DMS 273 (cell line): ENCODE results near the gene SUGCT.
A peak's percentile ranks its signal among the peaks of the same experiment; 100 is the strongest.

Experiments used
- DNase-seq: peaks from one replicate; lab custom pipeline; 2025; ENCODE audit not compliant: unreplicated experiment; lab: John Stamatoyannopoulos, UW

SUGCT gene

DNA sequence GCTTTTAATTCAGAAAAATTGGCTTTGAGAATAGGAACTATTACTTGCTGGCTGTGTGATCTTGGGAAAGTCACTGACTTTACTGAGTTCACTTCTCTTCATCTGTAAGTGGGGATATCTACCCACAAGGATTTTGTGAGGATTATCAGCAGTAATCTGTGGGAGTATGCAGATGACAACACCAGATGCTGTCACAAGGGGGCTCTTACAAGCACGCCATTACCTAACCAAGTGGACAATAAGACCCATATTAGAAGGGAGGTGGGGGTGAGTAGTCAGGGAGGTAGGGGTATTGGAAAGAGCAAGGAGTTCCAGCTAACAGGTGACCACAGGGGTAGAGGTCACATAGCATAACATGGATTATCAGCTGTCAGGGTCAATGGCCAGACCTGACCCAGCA, 569.4 kb downstream of the SUGCT start:
- DNase-seq: no peak

- DNase-seq: no peak
These were observed 572.0 kb downstream of the SUGCT start for GRCh38 chr7:40706829-40707228.

GRCh38 chr7:40709062-40709964, 574.5 kb downstream of the SUGCT start:
- DNase-seq: no peak

DNA sequence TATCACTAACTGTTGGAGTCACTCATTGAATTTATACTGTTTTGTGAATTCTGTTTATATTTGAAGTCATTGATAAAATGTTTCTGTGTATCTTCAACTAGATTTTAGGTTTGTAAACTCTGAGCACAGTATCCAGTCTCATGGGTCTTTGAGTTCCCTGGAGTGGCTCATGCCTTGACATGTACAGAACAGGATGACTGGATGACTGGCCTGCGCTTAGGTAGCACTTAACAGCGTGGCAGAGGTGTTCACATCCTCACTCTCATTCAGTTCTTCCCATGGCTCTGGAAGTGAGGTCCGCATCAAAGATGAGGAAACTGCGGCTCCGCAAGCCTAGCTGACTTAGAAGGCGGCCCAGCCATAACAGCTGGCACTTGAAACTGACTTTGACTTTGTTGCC, 576.9 kb downstream of the SUGCT start:
- DNase-seq: no peak

DNA sequence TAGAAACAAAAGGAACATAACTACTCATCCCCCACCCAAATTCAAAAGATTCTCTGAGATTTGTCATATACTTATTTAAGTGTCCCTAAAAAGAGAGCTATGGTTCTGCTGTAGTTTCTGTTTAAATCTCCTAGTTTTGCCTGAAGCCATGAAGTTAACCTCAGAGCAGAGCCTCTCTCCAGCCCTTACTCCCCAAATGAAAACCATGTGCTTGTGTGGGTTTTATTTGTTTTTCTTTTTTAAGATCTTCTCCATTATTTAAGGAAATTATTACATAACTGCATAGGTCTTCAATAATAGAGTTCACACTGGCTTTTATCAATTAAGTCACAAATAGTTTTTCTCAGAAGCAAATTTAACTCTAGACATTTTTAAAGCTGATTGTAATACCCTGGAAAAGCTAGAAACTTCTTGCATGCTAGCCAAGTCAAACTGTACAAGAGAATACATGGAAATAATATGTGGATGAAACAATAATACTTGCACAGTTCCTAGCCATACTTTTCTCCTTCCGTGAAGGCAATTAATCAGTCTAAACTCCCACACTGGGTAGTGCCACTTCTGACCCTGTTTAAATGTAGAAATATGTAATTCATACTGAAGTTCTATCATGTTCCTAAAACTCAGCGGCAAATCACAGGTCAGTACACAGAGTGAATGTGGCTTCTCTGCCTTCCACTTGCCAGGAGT, 579.7 kb downstream of the SUGCT start:
- no peak for DNase-seq

DNA sequence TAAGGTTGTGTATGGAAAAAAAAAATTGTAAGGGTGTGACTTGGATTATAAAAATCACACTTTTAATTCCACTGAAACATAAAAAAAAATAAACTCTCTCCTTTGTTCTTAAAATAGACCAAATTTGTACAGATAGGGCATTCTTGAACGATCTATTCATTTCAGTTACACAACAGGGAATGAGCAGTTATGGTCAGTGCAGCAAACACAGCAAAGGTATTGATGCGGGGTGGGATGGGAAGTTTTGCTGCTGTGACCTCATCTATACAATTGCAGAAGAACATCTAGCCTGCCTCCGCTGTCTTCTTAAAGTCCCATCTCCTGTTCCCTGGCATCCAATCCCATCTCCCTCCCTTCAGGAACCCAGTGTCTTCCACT, 580.2 kb downstream of the SUGCT start:
- DNase-seq: no peak

DNA sequence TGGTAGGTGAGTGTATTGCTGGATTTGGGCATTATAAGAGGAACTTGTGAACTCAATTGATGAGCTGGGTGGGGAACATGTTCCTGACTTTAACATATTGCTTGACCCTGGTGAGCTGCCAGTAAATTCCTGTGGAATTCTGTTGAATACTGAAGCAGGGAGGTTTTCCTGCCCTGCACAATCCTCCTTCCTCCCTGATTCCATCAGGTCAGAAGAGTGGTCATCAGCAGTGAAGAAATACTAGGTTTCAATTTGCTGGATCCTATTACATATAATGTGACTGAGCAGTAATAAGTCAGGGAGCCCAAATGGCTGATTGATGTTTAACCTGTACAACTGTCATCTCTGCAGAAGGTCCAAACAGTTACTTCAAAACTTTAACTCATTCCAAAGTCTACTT, 581.2 kb downstream of the SUGCT start:
- no peak for DNase-seq

DNA sequence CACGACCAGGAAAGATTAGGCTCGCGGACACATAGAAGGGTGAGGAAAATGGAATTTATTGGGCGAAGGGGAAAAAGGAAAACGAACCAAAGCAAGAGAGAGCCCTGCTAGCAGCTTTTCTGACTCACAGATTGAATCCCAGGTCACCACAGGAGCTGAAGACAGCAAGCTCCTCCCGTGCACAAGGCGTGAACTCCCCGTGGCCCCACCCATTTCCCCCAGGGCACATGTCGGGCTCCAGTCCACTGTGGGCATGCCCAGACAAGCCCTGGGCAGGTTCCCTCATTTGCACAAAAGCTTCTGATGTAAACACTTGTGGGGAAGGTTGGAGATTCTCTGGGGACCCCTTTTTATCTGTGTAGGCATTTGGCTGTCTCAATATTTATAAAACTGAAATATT, 582.4 kb downstream of the SUGCT start:
- peak; percentile 92 for DNase-seq

DNA sequence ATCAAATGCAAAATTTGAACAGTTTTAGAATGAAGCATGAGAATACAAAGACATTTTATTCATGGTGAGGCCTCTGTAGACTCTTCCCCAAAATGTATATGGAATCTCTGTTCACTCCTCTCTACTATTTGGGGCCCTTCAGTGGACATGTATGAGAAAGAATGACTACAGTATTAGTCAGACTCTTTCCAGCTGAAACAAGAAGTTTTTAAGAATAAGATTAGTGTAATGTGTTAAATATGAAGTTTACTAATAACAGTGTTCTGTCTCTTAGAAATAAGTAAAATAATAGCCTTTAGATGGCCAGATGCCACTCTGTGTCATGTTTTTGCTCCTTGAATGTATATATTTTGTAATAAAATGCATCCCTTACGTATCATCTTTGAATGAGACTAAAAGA, 585.6 kb downstream of the SUGCT start:
- no peak for DNase-seq

DNA sequence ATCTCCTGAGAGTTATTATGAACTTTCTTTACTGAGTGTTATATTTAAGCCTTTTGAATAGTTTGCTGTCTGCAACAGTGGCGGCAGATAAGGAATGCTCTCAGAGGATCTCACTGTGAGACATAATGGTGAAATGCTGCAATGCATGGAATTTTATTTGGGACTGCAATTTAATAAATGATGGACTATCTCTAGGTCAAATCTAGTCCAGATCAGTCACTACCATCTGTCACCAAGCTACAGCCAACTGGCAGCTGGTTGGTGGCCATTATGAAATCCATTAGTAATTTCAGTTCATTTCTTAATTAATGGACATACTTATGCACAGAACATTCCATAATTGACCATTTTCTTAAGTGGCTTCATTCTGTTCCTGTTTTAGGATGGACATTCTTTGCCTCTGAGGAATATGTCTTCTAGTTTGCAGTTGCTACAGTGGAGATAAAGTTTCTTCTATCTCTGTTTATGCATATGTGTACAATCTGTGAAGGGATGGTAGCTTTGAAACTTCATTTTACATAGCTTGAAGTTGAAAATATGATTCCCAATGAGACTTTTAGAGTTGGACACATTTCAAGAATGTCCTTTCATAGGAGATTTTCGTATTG, 586.6 kb downstream of the SUGCT start:
- DNase-seq: peak; percentile 73

DNA sequence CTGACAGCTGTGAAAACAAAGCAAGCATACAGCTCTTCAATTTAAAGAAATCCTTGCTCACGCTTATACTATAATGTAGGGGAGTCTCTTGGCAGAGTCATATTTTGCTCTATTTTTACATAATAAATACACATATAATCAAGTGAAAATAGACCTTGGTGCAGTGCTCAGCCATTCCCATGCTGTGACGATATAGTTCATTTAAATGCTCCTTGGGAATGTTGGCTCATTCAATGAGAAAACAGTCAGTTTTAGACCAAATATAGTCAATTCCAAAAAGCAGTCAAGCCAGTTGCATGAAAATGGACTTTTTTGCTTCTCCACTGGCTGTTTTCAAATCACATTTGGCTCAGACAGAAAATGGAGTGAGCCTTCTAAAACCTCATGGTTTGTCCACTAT, 587.4 kb downstream of the SUGCT start:
- DNase-seq: no peak

DNA sequence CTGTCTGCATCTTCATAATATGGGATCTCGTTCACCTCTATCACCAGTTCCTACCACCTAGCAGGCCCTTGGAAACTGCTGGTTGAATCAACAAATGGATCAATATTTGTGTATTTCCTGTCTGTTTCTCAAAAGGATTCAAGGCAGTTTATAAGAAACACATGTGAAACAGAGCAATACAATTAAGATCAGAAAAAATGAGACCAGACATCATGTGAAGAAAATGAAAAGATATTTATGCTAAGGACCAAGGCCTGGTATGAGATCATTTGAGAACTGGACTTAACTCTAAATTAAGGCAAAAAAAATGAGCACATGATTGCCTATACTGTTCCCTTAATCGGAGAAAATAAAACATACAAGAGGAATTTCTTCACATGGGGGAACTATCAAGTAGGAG, 589.0 kb downstream of the SUGCT start:
- DNase-seq: no peak

- no peak for DNase-seq
These were observed 591.8 kb downstream of the SUGCT start for GRCh38 chr7:40726559-40726958.

- DNase-seq: no peak
These were observed 598.3 kb downstream of the SUGCT start for GRCh38 chr7:40733114-40733513.

- DNase-seq: no peak
These were observed 598.8 kb downstream of the SUGCT start for GRCh38 chr7:40733578-40733977.

DNA sequence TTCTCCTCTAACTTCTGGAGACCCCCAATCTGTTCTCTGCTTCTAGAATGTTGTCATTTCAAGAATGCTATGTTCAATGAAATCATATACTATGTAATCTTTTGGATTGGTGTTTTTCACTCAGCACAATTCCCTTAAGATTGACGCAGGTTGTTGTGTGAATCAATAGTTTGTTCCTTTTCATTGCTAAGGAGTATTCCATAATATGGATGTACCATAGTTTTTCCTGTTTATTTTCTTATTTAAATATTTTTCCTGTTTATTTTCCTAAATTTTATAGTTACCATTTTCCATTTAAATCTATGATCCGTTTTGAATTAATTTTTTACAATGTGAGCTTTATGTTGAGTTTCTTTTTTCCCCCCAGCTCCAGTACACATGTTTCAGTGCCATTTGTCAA, 604.5 kb downstream of the SUGCT start:
- DNase-seq: no peak

GRCh38 chr7:40742270-40742669, 607.5 kb downstream of the SUGCT start:
- DNase-seq: no peak

DNA sequence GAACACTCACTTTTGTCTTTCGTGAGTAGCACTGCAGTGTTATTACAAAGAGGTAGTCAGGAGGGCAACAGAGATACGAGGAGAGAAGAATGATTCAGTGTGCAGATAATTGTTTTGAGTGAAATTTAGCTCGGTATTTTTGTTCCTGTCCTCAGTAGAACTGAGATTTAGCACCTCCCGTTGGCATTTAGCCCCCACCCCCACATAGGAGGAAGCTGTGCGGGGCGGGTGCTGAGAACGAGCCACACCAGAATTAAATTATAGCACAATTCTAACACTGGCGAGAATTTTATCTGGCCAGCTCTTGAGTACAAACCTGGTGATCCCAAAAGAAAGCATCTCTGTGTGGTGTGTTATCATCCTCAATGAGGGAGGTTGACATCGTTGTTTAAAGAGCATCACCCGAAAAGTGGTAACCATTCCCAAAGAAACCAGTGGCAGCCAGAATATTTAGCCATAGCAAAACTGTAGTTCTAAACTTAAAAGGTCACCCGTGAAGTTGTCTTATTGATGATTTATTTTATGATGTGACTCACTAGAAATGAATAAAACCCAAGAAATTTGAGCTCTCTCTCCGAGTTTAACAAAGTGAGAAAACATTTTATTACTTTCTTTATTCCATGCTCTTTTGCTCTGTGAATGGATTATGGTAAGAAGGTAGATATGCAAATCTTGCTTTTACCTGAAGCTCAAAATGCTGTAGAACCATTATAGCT, 612.2 kb downstream of the SUGCT start:
- no peak for DNase-seq

DNA sequence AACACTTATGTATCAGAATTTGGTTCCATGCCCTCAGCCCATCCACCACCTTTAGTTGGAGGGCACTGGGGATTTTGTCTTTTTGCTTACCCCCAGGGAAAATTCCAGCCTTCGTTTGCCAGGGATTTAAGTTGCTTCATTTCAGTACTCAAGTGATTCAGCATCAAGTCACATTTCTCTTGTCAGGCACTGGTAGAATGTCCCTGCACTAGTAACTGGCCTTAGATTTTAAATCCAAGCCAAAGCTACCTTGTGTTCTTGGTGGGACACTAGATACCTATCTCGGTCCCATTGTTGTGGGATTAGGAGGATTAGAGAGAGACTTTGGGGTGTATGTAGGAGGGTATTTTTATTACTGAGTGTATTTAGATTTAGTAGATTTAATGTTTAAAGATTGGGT, 613.1 kb downstream of the SUGCT start:
- no peak for DNase-seq

GRCh38 chr7:40749877-40750276, 615.1 kb downstream of the SUGCT start:
- no peak for DNase-seq

- no peak for DNase-seq
These were observed 618.6 kb downstream of the SUGCT start for GRCh38 chr7:40753455-40753854.
